ENCODE data around the gene PTPRD. TPM values are rescaled to one million over a fixed set of nuclear protein-coding genes. Genes with fewer than 3 reads are reported as not detected.

The PTPRD gene
- total RNA-seq, 1 experiment from 2014 or later: 69.6 TPM

- 0 out of 2 replicates have a peak, but pooled peaks have one; percentile 43 for TF ChIP-seq NFE2L1 (CRISPR knock-in tag; IDR thresholded peaks at IDR 0.05)
- TF ChIP-seq, protein P1, sequence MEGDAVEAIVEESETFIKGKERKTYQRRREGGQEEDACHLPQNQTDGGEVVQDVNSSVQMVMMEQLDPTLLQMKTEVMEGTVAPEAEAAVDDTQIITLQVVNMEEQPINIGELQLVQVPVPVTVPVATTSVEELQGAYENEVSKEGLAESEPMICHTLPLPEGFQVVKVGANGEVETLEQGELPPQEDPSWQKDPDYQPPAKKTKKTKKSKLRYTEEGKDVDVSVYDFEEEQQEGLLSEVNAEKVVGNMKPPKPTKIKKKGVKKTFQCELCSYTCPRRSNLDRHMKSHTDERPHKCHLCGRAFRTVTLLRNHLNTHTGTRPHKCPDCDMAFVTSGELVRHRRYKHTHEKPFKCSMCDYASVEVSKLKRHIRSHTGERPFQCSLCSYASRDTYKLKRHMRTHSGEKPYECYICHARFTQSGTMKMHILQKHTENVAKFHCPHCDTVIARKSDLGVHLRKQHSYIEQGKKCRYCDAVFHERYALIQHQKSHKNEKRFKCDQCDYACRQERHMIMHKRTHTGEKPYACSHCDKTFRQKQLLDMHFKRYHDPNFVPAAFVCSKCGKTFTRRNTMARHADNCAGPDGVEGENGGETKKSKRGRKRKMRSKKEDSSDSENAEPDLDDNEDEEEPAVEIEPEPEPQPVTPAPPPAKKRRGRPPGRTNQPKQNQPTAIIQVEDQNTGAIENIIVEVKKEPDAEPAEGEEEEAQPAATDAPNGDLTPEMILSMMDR (IDR thresholded peaks at IDR 0.05): no peak
Measured at GRCh38 chr9:9556865-9557803, 1055.7 kb downstream of the PTPRD start (continued).

GRCh38 chr9:9552665-9553064 lies 1060.1 kb downstream of the PTPRD start:
- CTCF ChIA-PET: no interaction called here
- peaks cover 49% of the 10 kb centered on the region for H3K4me1 Mint-ChIP-seq
- H3K9me3 Mint-ChIP-seq: no peaks in the 10 kb centered on the region
- H3K36me3 Mint-ChIP-seq: no peaks in the 10 kb centered on the region
- POLR2A ChIA-PET: no interaction called here
- no peak overlapping the region for H3K27ac Mint-ChIP-seq
- TF ChIP-seq ZNF671 (CRISPR knock-in tag; IDR thresholded peaks at IDR 0.05) (no peak), ZNF121 (CRISPR knock-in tag; IDR thresholded peaks at IDR 0.05) (no peak), NFE2L1 (CRISPR knock-in tag; IDR thresholded peaks at IDR 0.05) (no peak), ZNF138 (CRISPR knock-in tag; conservative IDR thresholded peaks at IDR 0.05) (no peak), CREB1 (CRISPR knock-in tag; IDR thresholded peaks at IDR 0.05) (no peak), RORB (CRISPR knock-in tag; IDR thresholded peaks at IDR 0.05) (no peak), FOXP4 (CRISPR knock-in tag; IDR thresholded peaks at IDR 0.05) (no peak), ZNF416 (CRISPR knock-in tag; IDR thresholded peaks at IDR 0.05) (no peak), ZBTB21 (CRISPR knock-in tag; IDR thresholded peaks at IDR 0.05; ENCODE audit: borderline replicate concordance) (no peak), ZNF232 (CRISPR knock-in tag; IDR thresholded peaks at IDR 0.05) (no peak), PRRX2 (CRISPR knock-in tag; IDR thresholded peaks at IDR 0.05) (no peak), NFYB (CRISPR knock-in tag; conservative IDR thresholded peaks at IDR 0.05; ENCODE audit: low read depth) (no peak), SOX15 (CRISPR knock-in tag; IDR thresholded peaks at IDR 0.05) (no peak)
- TF ChIP-seq, protein P2, sequence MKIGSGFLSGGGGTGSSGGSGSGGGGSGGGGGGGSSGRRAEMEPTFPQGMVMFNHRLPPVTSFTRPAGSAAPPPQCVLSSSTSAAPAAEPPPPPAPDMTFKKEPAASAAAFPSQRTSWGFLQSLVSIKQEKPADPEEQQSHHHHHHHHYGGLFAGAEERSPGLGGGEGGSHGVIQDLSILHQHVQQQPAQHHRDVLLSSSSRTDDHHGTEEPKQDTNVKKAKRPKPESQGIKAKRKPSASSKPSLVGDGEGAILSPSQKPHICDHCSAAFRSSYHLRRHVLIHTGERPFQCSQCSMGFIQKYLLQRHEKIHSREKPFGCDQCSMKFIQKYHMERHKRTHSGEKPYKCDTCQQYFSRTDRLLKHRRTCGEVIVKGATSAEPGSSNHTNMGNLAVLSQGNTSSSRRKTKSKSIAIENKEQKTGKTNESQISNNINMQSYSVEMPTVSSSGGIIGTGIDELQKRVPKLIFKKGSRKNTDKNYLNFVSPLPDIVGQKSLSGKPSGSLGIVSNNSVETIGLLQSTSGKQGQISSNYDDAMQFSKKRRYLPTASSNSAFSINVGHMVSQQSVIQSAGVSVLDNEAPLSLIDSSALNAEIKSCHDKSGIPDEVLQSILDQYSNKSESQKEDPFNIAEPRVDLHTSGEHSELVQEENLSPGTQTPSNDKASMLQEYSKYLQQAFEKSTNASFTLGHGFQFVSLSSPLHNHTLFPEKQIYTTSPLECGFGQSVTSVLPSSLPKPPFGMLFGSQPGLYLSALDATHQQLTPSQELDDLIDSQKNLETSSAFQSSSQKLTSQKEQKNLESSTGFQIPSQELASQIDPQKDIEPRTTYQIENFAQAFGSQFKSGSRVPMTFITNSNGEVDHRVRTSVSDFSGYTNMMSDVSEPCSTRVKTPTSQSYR (CRISPR knock-in tag; IDR thresholded peaks at IDR 0.05): no peak
- TF ChIP-seq, protein P3, sequence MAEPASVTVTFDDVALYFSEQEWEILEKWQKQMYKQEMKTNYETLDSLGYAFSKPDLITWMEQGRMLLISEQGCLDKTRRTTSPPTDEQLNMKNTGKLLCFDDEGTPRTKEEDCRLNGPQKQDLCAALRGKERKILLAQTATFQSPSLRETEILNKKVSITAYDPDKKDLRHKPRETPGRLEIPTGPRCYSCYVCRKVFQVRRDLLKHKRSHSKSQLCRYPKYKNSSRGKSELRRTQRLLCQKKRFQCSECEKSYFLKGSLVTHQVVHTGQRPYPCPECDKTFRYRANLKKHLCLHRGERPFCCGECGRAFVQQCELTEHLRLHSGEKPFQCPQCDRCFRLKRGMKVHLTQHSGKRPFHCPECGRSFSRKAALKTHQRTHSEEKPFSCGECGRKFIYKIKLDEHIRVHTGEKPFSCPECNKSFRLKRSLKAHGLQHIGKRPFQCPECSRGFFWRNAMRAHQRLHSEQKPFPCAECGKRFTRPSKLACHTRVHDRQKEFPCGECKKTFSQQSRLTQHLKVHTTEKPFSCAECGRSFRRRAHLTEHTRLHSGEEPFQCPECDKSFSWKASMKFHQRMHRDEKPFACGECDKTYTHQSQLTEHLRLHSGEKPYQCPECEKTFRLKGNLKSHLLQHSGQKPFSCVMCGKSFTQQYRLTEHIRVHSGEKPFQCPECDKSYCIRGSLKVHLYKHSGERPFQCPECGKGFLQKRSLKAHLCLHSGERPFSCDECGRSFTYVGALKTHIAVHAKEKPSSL (CRISPR knock-in tag; conservative IDR thresholded peaks at IDR 0.05): no peak
- TF ChIP-seq, protein P4, sequence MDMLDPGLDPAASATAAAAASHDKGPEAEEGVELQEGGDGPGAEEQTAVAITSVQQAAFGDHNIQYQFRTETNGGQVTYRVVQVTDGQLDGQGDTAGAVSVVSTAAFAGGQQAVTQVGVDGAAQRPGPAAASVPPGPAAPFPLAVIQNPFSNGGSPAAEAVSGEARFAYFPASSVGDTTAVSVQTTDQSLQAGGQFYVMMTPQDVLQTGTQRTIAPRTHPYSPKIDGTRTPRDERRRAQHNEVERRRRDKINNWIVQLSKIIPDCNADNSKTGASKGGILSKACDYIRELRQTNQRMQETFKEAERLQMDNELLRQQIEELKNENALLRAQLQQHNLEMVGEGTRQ (CRISPR knock-in tag; IDR thresholded peaks at IDR 0.05): no peak
- TF ChIP-seq, protein P5, sequence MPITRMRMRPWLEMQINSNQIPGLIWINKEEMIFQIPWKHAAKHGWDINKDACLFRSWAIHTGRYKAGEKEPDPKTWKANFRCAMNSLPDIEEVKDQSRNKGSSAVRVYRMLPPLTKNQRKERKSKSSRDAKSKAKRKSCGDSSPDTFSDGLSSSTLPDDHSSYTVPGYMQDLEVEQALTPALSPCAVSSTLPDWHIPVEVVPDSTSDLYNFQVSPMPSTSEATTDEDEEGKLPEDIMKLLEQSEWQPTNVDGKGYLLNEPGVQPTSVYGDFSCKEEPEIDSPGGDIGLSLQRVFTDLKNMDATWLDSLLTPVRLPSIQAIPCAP (CRISPR knock-in tag; IDR thresholded peaks at IDR 0.05): no peak
- TF ChIP-seq, protein P6, sequence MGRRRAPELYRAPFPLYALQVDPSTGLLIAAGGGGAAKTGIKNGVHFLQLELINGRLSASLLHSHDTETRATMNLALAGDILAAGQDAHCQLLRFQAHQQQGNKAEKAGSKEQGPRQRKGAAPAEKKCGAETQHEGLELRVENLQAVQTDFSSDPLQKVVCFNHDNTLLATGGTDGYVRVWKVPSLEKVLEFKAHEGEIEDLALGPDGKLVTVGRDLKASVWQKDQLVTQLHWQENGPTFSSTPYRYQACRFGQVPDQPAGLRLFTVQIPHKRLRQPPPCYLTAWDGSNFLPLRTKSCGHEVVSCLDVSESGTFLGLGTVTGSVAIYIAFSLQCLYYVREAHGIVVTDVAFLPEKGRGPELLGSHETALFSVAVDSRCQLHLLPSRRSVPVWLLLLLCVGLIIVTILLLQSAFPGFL (CRISPR knock-in tag; IDR thresholded peaks at IDR 0.05; ENCODE audit: borderline replicate concordance): no peak
- H3K27me3 Mint-ChIP-seq (ENCODE audit: low read depth): no peaks in the 10 kb centered on the region
- ATAC-seq (no peak), DNase-seq (ENCODE audit: low spot score) (no peak)
- H3K4me3 Mint-ChIP-seq: no peak overlapping the region
